A673 (cell line): ENCODE results near the gene ERMP1. TPM values are rescaled to one million over a fixed set of nuclear protein-coding genes. Genes with fewer than 3 reads are reported as not detected.

ENCODE experiments used
- BruUV-seq: library from RNA; stranded (reverse); fragments of 400-500 nt; replicated peaks from 2 replicates; lab custom pipeline; 2021; lab: Mats Ljungman, UMichigan
- CTCF ChIA-PET: fragments of 300-600 bp; sonication (Branson Sonifier 250); formaldehyde crosslinking; loops from one replicate; lab custom pipeline; 2022; ENCODE audit warnings: antibody characterized with exemption; lab: Charles Lee
- POLR2A ChIA-PET: fragments of 300-600 bp; sonication (Branson Sonifier 250); formaldehyde crosslinking; loops from one replicate; lab custom pipeline; 2022; ENCODE audit warnings: antibody characterized with exemption; ENCODE audit not compliant: low non-redundant PET; lab: Charles Lee
- DNase-seq: peaks from one replicate; pipeline ENCODE4 v3.0.0-alpha.2; 2015; ENCODE audit warnings: low spot score
- H3K27ac ChIP-seq: fragments of 200-600 bp; sonication (generic); 2 replicates; pipeline ENCODE4 v1.5.1; 2016; ENCODE audit warnings: mixed run types, low read depth, mild to moderate bottlenecking, mixed read lengths, antibody characterized with exemption, low read length; ENCODE audit not compliant: poor library complexity, severe bottlenecking
- H3K27me3 ChIP-seq: fragments of 200-600 bp; sonication (generic); replicated peaks from 2 replicates; pipeline ENCODE4 v1.6.1; 2017; ENCODE audit warnings: mixed run types, low read depth, mild to moderate bottlenecking, mixed read lengths, antibody characterized with exemption, low read length; ENCODE audit not compliant: insufficient read depth, poor library complexity
- H3K36me3 ChIP-seq: fragments of 200-600 bp; sonication (generic); 2 replicates; pipeline ENCODE4 v1.6.1; 2016; ENCODE audit warnings: mixed run types, mild to moderate bottlenecking, mixed read lengths, antibody characterized with exemption, low read length; ENCODE audit not compliant: insufficient read depth, poor library complexity, severe bottlenecking
- H3K4me1 ChIP-seq: fragments of 200-600 bp; sonication (generic); 2 replicates; pipeline ENCODE4 v1.6.1; 2017; ENCODE audit warnings: mixed run types, mild to moderate bottlenecking, mixed read lengths, antibody characterized with exemption, low read length; ENCODE audit not compliant: insufficient read depth, poor library complexity, severe bottlenecking
- H3K4me3 ChIP-seq: fragments of 200-600 bp; sonication (generic); 2 replicates; pipeline ENCODE4 v1.5.1; 2016; ENCODE audit warnings: low read depth, mixed run types, mild to moderate bottlenecking, mixed read lengths, low read length; ENCODE audit not compliant: poor library complexity, severe bottlenecking
- H3K9me3 ChIP-seq: fragments of 200-600 bp; sonication (generic); 2 replicates; pipeline ENCODE4 v1.6.1; 2016; ENCODE audit warnings: mixed run types, low read depth, mild to moderate bottlenecking, mixed read lengths, antibody characterized with exemption, low read length; ENCODE audit not compliant: poor library complexity, severe bottlenecking
- CTCF ChIP-seq: fragments of 300-800, 200-600 bp; sonication (generic); conservative IDR thresholded peaks from 2 replicates; pipeline ENCODE4 v1.5.1; 2017; ENCODE audit warnings: low read depth, mild to moderate bottlenecking, antibody characterized with exemption, low read length, moderate library complexity, mixed read lengths
- EZH2 ChIP-seq: fragments of 200-600 bp; sonication (generic); IDR thresholded peaks from 2 replicates; pipeline ENCODE4 v1.6.1; 2017; ENCODE audit warnings: borderline replicate concordance, low read depth, mild to moderate bottlenecking, mixed read lengths, antibody characterized with exemption, low read length; ENCODE audit not compliant: poor library complexity, severe bottlenecking
- intact Hi-C: fragments of 100-400 bp; cut with micrococcal nuclease; formaldehyde crosslinking; loops from one replicate; pipeline ENCODE4 v1.10.0; 2022; ENCODE audit not compliant: unreplicated experiment
- total RNA-seq: library from RNA; stranded (reverse); gene quantifications from 2 replicates; pipeline ENCODE4 v1.2.3, GENCODE V29; 2021

The ERMP1 gene
- total RNA-seq, 1 experiment from 2014 or later = 11.5 TPM

- no peaks in the 10 kb centered on the region for H3K27me3 ChIP-seq
- H3K9me3 ChIP-seq = no peaks in the 10 kb centered on the region
- TF ChIP-seq CTCF (no peak), EZH2 (no peak)
- H3K4me3 ChIP-seq = no peak overlapping the region
- ChIA-PET CTCF (no interaction called here), POLR2A (no interaction called here)
- H3K36me3 ChIP-seq = no peaks in the 10 kb centered on the region
- BruUV-seq = no TSS peak
- no peak overlapping the region for H3K27ac ChIP-seq
- H3K4me1 ChIP-seq = peaks cover 12% of the 10 kb centered on the region
- DNase-seq = no peak
- intact Hi-C loops = no loop called here
Measured at GRCh38 chr9:5840788-5841187, 7.9 kb upstream of the ERMP1 start.

- ChIA-PET POLR2A (no interaction called here), CTCF (no interaction called here)
- intact Hi-C loops = no loop called here
- Histone ChIP-seq H3K27me3 (no peaks in the 10 kb centered on the region), H3K9me3 (no peaks in the 10 kb centered on the region), H3K4me3 (no peak overlapping the region), H3K4me1 (peaks cover 10% of the 10 kb centered on the region), H3K36me3 (no peaks in the 10 kb centered on the region), H3K27ac (no peak overlapping the region)
- DNase-seq = no peak
- no TSS peak for BruUV-seq
- no peak for TF ChIP-seq EZH2
- TF ChIP-seq CTCF = no peak
Measured at GRCh38 chr9:5839572-5839902, 6.6 kb upstream of the ERMP1 start.

- ChIA-PET CTCF (no interaction called here), POLR2A (no interaction called here)
- intact Hi-C loops = no loop called here
- Histone ChIP-seq H3K4me1 (peaks cover 6% of the 10 kb centered on the region), H3K9me3 (no peaks in the 10 kb centered on the region), H3K27me3 (no peaks in the 10 kb centered on the region), H3K27ac (no peak overlapping the region), H3K36me3 (no peaks in the 10 kb centered on the region), H3K4me3 (no peak overlapping the region)
- BruUV-seq = no TSS peak
- TF ChIP-seq CTCF = no peak
- no peak for TF ChIP-seq EZH2
- DNase-seq = no peak
Measured at GRCh38 chr9:5838884-5839571, 6.1 kb upstream of the ERMP1 start.
